A172 (cell line): ENCODE data around the gene IL22. TPM values are rescaled to one million over a fixed set of nuclear protein-coding genes. Genes with fewer than 3 reads are reported as not detected.

Source experiments
- DNase-seq: peaks from one replicate; pipeline ENCODE4 v3.0.0-alpha.2; 2015; ENCODE audit warnings: low spot score
- total RNA-seq: library from RNA; depleted of rRNA; stranded (reverse); fragments of >200 nt; shearing (Covaris generic); gene quantifications from 2 replicates; pipeline ENCODE4 v1.2.3, GENCODE V29; 2014; rRNA removed

IL22 gene
- total RNA-seq, result not detected in 2 replicates

GRCh38 chr12:68253504-68253903 lies at the start of gene IL22:
IL22 (minus strand) TSS chr12:68253604; CDS start chr12:68253448, 156 bp downstream.
- DNase-seq, result no peak

- DNase-seq, result no peak
Observed at GRCh38 chr12:68297929-68298328, 44.5 kb upstream of the IL22 start.

GRCh38 chr12:68294251-68294650 lies 40.8 kb upstream of the IL22 start:
- no peak for DNase-seq

GRCh38 chr12:68293347-68293746 lies 39.9 kb upstream of the IL22 start:
- no peak for DNase-seq

GRCh38 chr12:68292151-68292943 lies 38.9 kb upstream of the IL22 start:
- no peak for DNase-seq

GRCh38 chr12:68291396-68292036 lies 38.1 kb upstream of the IL22 start:
- DNase-seq, result no peak

- no peak for DNase-seq
Observed at GRCh38 chr12:68290126-68290525, 36.7 kb upstream of the IL22 start.

- DNase-seq, result no peak
Observed at GRCh38 chr12:68287106-68287505, 33.7 kb upstream of the IL22 start.

GRCh38 chr12:68286396-68286795 lies 33.0 kb upstream of the IL22 start:
- DNase-seq, result no peak

GRCh38 chr12:68285541-68285940 lies 32.1 kb upstream of the IL22 start:
- no peak for DNase-seq

GRCh38 chr12:68281322-68282077 lies 28.1 kb upstream of the IL22 start:
- no peak for DNase-seq

GRCh38 chr12:68280240-68280639 lies 26.8 kb upstream of the IL22 start:
- DNase-seq, result no peak

GRCh38 chr12:68279227-68280054 lies 26.0 kb upstream of the IL22 start:
- peak; percentile 21 for DNase-seq

- DNase-seq, result no peak
Observed at GRCh38 chr12:68276402-68276930, 23.1 kb upstream of the IL22 start.

GRCh38 chr12:68272732-68273131 lies 19.3 kb upstream of the IL22 start:
- no peak for DNase-seq

- no peak for DNase-seq
Observed at GRCh38 chr12:68271346-68271745, 17.9 kb upstream of the IL22 start.

GRCh38 chr12:68270358-68270757 lies 17.0 kb upstream of the IL22 start:
- no peak for DNase-seq

GRCh38 chr12:68269779-68270178 lies 16.4 kb upstream of the IL22 start:
- DNase-seq, result no peak

GRCh38 chr12:68268967-68269366 lies 15.6 kb upstream of the IL22 start:
- DNase-seq, result no peak

- no peak for DNase-seq
Observed at GRCh38 chr12:68267892-68268396, 14.5 kb upstream of the IL22 start.

GRCh38 chr12:68264857-68265256 lies 11.5 kb upstream of the IL22 start:
- DNase-seq, result no peak
